HG03342 (cell line): Measurements from ENCODE around the gene LHFPL2.
A peak's percentile ranks its signal among the peaks of the same experiment; 100 is the strongest.
"Not testable (repeated sequence)": the region's sequence is repeated elsewhere in the genome, so short reads cannot be mapped to it uniquely, and the experiment has no call there.

ENCODE experiments used
- ATAC-seq: cut with Tn5 transposase; IDR thresholded peaks from one replicate; pipeline ENCODE4 v1.9.1; 2021; ENCODE audit warnings: mild to moderate bottlenecking, moderate library complexity; ENCODE audit not compliant: unreplicated experiment

Gene LHFPL2, protein sequence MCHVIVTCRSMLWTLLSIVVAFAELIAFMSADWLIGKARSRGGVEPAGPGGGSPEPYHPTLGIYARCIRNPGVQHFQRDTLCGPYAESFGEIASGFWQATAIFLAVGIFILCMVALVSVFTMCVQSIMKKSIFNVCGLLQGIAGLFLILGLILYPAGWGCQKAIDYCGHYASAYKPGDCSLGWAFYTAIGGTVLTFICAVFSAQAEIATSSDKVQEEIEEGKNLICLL

DNA sequence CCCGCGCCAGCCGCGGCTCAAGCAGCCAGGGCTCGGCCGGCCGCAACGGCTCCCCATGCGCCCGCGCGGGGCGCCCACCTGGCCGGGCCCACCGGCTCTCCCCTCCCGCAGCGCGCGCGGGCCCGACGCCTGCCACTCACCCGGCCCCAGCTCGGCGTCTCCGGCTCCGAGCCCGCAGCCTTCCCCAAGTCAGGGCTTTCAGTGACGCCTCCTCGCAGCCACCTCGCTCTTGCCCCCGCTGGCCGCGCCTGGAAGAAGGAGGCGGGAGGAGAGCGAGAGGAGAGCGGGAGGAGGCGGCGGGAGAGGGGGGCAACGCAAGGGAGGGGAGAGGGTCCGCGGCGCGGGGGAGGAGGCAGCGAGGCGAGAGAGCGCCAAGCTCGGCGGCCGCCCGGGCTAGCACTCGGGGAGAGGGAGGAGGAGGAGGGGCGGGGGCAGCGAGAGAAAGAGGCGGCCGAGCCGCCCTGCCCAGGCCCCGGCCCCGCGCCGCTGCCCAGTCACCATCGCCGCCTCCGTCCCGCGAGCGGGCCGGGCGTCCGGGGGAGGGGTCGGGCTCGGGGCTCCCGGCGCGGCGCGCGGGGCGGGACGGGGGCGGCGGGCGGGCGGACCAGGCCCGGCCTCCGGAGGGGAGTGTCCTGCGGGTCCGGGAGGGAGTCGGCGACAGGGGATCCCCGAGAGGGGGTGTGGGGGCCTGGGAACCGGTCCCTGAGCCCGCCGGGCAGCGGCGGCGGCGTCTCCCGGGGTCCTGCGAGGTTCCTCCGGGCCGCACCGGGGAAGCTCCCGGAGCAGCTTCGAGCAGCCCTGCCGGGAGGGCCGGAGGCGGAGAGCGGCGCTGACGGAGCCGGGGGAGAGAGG lies at the start of gene LHFPL2:
TSS of gene LHFPL2 (minus strand) at position 414 of the 852 bp plus-strand sequence. CDS start 138,559 bp downstream, outside the sequence.
- peak; percentile 44 for ATAC-seq

DNA sequence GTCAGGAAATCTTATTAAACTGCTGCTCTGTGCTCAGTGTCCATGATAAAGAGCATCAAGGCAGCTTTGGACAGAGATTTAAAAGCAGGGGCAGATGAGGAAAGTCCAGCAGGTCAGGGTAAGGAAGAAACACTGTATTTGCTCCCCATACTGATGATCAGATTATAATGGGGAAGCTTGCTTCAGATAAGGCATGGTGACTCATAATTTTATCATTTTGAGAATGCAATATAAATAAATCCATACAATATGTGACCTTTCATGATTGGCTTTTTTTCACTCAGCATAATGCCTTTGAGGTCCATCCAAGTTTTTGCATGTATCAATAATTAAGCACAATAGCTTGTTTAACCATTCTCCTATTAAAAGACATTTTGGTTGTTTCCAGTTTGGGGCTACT lies 48.1 kb upstream of the LHFPL2 start:
- ATAC-seq = no peak

DNA sequence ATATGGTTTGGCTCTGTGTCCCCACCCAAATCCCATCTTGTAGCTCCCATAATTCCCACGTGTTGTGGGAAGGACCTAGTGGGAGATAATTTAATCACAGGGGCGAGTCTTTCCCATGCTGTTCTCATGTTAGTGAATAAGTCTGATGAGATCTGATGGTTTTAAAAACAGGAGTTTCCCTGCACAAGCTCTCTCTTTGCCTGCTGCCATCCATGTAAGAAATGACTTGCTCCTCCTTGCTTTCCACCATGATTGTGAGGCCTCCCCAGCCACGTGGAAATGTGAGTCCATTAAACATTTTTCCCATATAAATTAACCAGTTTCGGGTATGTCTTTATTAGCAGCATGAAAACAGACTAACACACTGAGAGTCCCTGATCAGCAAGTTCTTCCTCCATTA lies 47.5 kb upstream of the LHFPL2 start:
- ATAC-seq = not testable (repeated sequence)

DNA sequence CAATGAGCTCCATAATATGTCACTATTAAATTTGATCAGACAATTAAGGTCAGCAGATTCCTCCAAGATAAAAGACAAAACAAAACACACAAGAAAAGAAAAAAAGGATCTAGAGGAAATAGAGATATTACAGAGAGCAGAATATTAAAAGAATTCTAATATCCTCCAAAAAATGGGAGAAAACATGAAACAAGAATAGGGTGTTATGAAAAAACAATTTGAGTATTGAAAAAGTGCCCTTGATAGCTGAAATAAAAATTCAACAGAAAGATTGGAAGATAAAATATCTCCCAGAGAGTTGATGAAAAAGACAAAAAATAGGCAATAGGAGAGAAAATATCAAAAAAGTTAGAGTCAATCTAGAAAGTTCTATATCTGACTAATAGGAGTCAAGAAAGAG lies 44.8 kb upstream of the LHFPL2 start:
- no peak for ATAC-seq

DNA sequence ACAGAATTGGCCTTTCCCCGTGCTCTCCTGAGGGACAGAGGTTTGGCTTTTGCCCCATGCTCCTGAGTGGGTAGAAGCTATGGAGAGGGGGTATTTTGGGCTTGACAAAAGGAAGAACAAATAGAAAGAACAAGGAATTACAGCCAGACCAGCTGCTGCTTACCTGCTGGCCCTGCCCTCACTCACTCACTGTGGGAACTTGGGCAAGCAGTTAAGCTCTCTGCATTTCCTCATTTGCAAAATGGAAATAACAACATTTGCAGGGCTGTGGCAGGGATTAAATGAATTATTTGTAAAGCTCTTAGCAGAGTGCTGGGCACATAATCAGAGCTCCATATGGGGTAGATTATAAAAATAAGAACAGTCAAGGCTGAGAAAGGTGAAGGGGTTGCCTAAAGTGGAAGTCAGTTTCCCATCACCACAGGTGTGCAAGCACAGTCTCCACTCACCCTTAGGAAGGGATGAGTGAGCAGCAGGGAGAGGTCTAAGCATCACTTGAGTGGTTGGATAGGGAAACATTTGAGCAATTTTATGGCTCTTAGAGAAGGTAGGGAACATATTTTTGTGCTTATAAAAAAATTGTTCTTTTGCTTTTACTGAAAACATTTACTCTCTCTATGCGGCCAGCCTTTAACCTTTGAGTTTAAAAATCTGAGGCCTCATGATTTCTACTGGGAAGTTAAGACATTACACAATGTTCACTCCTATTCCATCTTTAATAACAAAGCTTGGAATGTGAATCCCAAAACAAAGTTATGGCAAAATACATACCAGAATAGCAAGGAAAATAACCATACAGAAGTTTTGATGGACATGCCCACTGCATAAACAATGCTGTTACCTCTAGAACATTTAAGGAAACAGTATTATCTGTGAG lies 42.8 kb upstream of the LHFPL2 start:
- no peak for ATAC-seq

DNA sequence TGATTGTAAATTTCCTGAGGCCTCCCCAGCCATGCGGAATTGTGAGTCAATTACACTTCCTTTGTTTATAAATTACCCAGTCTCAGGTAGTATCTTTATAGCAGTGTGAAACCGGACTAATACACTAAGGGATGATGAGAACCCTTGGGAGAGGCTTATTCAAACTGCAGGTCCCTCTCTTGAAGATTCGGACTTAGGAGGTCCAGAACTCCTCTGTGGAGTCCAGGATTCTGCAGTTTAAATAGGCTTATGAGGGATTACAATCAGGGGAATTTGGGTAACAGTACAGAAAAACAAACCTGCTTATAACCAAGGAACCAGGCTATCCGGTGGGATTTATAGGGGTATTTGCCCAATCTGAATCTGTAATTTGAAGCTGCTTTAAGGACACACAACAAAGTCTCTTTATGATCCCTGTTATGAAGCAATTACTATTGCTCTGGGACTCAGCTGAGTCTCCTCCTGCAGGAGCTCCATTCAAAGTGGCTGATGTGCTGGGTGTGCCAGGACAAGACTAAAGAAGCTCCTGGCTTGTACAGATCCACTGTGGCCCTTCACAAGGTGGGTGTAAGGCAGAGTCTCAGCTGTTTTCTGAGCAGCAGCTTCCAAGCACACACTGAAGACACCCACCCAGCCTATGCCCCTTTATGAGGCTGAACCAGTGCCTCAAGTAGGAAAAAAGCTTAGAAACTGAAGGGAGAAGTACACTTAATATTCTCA lies 41.8 kb upstream of the LHFPL2 start:
- ATAC-seq = no peak

DNA sequence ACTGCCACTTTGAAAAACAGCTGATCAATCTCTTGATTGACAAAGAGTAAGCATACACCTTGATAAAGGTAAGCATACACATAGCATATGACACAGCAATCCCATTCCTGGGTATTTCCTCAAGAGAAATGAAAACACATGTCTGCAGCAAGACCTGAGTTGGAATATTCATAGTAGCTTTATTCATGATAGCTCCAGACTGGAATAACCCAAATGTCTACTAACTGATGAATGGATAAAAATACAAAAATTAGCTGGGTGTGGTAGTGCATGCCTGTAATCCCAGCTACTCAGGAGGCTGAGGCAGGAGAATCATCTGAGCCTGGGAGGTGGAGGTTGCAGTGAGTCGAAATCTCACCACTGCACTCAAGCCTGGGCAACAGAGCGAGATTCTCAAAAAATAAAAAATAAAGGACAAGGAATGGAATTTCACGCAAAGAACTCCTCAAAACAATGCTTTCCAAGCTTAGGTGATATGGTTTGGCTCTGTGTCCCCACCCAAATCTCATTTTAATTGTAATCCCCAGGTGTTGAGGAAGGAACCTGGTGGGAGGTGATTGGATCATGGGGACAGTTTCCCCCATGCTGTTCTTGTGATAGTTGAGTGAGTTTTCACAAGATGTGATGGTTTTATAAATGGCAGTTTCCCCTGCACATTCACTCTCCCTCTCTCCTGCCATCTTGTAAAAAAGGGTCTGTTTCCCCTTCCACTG lies 41.1 kb upstream of the LHFPL2 start:
- no peak for ATAC-seq

DNA sequence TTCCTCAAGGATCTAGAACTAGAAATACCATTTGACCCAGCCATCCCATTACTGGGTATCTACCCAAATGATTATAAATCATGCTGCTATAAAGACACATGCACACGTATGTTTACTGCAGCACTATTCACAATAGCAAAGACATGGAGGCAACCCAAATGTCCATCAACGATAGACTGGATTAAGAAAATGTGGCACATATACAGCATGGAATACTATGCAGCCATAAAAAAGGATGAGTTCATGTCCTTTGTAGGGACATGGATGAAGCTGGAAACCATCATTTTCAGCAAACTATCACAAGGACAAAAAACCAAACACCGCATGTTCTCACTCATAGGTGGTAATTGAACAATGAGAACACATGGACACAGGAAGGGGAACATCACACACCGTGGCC lies 38.9 kb upstream of the LHFPL2 start:
- not testable (repeated sequence) for ATAC-seq

DNA sequence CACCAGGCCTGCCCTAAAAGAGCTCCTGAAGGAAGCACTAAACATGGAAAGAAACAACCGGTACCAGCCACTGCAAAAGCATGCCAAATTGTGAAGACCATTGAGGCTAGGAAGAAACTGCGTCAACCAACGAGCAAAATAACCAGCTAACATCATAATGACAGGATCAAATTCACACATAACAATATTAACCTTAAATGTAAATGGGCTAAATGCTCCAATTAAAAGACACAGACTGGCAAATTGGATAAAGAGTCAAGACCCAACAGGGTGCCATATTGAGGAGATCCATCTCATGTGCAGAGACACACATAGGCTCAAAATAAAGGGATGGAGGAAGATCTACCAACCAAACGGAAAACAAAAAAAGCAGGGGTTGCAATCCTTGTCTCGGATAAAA lies 35.3 kb upstream of the LHFPL2 start:
- not testable (repeated sequence) for ATAC-seq

DNA sequence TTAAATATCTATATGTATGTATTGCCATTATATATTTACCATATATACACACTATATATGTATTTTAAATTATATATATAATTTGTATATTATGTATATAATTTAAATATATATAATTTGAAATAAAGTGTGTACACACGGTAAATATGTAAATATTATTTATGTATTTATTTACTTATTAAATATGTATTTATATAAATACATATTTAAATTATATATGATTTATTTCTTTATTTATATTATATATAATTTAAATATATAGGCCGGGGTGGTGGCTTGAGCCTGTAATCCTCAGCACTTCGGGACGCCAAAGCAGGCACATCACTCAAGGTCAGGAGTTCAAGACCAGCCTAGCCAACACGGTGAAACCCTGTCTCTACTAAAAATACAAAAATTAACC lies 31.3 kb upstream of the LHFPL2 start:
- ATAC-seq = no peak

DNA sequence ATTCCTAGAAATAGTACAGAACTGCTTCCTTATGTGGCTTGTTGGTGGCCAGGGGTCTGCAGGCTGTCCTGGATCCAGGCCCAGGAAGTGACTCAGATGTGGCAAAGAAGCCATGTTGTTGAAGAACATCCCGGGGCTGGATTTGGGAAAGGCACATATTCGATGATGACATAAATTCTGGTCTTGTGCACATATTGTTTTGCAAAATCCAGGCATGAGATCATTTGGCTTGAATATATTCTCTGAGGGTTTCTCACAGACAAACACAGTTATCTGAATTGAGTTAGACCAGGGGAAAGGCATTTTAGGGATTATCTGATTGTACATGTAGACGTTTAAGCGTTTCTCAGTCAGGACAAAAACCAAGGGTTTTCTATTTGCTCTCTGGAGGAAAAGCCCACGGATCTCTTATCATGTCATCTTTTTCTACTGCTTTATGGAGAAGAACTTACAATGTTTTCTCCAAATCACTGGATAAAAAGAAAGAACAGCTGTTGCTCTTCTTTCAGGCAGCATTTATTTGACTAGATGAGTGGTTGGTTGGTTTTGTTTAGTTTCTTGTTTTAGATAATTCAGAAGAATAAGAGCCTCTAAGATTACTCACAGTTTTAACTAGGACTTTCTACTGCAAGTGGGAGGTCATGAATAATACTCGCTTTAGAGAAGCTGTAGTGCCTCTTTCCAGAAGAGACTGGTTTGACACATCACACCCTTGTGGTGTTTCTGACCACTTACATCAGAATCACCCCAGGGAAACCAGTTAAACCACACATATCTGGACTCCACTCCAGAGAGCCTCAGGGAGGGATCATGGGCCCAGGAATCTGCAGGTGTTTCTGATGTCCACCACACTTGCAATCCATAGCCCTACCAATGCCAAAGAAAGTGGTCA lies 29.5 kb upstream of the LHFPL2 start:
- ATAC-seq = no peak

DNA sequence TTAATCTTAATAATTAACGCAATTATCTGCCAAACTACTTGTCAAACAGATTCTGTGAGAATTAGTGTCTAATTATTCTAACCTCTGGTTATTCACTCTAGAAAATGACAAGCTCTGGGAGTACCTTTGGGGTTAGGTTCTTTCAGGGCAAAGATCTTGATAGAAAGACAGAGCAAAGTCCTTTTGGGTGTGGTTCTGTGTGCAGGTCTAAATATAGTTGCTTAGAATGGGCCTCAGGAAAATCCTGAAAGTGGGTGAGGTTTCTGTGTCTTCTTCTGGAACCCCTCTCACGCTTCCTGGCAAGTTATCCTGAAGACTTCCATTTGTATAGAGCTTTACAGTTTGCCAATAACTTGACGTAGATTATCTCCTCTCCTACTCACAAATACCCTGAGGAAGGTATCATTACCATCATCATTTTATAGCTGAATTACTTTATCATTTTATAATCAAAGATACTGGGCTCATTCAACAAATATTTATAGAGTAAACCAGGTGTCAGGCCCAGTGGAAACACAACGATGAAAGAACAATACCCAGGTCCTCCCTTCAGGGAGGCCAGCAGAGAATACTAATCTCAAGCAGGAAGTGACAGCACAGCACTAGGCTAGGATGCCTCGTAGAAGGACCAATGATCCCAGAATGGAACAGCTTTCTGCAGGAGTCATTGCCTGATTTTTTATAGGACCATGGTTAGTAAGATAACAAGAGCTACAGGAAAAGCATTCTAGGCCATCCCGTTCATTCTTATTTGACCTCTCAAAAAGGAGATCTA lies 27.6 kb upstream of the LHFPL2 start:
- no peak for ATAC-seq

DNA sequence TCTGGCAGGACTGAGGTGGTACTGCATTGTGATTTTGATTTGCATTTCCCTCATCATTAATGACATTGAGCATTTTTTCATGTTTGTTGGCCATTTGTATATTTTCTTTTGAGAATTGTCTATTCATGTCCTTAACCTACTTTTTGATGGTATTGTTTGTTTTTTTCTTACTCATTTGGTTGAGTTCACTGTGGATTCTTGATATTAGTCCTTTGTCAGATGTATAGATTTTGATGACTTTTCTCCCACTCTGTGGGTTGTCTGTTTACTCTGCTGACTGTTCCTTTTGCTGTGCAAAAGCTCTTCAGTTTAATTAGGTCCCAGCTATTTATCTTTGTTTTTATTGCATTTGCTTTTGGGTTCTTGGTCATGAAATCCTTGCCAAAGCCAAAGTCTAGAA lies 25.3 kb upstream of the LHFPL2 start:
- ATAC-seq = not testable (repeated sequence)

DNA sequence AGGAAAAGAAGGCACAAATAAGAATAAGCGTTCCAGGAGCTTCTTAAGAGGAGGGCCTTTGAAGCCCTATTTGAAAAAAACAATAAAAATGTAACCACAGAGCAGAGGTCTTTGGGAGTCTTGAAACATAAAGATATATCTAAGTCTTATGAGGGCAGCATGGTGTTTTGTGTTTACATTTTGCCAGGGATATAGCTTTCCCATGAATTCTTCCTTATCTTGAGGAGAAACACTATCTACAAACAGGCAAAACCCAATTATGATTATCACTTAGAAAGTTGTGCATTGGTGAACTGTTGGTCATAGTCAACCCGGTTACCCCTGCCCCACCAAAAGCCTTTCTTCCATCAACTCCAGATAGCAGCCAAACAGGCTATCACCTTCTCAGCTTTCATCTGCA lies 23.6 kb upstream of the LHFPL2 start:
- ATAC-seq = no peak

DNA sequence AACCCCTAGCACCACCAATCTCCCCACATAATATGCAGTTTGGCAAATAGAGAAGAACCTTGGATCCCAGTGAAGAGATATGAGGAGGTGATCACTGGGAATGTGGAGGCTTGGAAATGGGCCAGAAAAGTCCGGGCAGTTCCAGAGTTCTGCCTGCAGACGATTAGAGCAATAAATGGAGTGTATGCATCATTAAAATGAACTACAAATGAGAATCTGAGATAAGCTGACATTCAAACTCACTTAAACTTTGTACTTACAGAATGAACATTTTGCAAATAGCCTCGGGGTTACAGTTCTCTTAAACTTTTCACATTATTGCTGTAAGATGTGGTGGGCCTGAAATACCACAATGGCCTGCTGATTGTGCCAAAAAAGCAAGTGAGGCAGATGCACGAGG lies 23.0 kb upstream of the LHFPL2 start:
- no peak for ATAC-seq

DNA sequence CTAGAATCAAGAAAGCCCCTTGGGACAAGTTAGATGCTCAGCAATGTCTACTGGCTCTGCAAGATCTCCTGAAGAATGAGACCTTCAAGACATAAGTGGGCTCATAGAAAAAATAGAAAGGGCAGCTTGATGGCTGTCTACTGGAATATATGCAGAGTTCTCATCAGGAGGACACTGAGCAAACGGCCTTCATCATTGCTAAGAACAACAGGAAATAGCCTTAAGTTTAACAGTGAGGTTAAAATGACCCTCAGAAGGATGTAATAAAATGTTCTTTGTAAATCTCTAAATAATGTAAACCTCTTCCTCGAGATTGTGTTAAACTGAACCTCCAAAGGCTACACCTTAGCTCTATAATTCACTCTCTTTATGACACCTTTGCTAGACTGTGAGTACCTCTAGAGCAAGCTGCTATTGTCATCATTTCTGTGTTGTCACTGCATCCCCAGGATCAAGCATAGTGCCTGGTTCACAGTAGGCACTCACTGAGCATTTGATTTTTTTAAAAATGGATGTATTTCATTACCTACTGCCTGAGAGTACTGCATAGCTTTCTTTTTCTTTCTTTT lies 22.2 kb upstream of the LHFPL2 start:
- no peak for ATAC-seq

DNA sequence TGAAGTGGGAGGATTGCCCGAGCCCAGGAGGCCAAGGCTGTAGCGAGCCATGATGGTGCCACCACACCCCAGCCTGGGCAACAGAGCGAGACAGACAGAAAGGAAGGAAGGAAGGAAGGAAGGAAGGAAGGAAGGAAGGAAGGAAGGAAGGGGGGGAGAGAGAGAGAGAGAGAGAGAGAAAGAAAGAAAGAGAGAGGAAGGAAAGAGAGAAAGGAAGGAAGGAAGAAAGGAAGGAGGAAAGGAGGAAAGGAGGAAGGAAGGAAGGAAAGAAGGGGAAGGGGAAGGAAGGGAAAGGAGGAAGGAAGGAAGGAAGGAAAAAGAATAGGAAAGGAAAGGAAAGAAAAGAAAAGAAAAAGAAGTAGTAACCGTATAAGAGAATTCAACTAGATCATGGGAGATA lies 20.8 kb upstream of the LHFPL2 start:
- no peak for ATAC-seq

DNA sequence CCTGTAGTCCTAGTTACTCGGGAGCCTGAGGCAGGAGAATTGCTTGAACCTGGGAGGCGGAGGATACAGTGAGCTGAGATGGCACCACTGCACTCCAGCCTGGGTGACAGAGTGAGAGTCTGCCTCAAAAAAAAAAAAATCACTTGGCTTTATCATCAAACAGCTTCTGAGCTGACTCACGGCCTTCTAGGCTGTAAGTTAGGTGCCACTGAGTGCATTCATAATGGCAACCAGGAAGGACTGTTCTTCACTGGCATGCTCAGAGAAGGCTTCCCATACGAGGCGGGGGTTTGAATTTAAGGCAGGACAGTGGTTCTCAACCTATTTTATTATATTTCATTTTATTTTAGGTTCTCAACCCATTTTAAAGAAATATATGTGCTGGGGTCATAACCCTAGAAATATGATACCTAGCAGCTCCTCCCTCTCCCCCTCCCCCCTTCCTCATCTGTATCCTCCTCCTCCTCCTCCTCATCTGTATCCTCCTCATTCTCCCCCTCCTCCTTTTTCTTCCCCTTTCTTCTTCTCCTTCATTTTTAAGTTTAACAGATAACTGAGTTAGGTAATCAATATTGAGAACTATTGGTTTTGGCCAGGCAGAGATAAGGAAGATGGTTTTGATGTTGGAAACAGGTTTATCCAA lies 19.0 kb upstream of the LHFPL2 start:
- no peak for ATAC-seq
